GM13977 (cell line): ENCODE results near the gene MAD1L1.

Source experiments
- DNase-seq: peaks from one replicate; pipeline ENCODE4 v3.0.0; 2012; ENCODE audit warnings: low spot score
- in situ Hi-C: fragments of 300-500 bp; cut with MboI; formaldehyde crosslinking; loops from one replicate; pipeline ENCODE4 v1.12.0; 2022; ENCODE audit warnings: low sequenced_read_pairs, low pct_unique_long_range_greater_than_20kb, mixed read lengths, inconsistent platforms; ENCODE audit not compliant: unreplicated experiment
- TF ChIP-seq, protein P1 (sequence below): IDR thresholded peaks from 2 replicates; pipeline ENCODE4 v1.5.1; 2012; ENCODE audit warnings: mild to moderate bottlenecking, control low read depth; ENCODE audit not compliant: insufficient read depth; ENCODE audit errors: extremely low read depth, missing control alignments

Gene MAD1L1

DNA sequence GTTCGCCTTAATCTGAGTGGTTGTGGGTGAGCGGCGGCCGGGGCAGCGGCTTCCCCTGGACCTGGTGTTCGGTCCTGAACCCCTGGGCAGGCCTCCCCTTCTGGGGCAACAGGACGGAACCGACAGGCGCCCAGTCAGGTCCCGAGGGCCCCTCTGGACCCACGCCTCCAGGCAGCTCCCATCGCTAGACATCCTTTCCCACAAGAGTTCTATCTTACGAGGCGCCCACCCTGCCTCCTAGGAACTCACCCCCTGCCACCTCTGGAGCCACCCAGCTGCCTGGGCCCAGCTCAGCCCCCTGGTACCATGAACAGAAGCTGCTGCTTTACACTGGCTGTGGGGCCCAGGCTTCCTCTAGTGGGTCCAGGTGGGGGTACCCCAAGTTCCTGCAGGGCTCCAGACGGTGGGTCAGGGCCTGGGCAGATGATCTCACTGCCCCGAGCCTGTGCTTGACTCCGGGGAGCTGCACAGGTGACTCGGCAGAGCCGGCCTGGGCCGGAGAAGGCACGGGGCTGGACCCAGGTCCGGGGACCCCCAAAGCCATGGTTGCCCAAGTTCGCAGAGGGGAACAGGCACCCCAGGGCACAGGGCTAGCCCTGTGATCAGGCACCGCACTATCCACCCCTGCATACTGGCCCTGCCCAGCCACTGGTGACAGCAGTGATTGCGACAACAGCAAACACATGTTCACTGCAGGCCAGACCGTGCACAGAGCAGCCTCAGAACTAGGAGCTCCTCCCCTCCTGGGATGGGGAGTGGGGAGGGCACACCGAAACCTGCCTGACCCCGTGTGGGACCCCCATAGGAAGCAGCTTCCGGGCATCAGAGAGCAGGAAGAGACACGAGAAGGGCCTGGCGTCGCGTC lies 382.4 kb downstream of the MAD1L1 start:
- DNase-seq = no peak
- in situ Hi-C loops = no loop called here
- TF ChIP-seq, protein P1, sequence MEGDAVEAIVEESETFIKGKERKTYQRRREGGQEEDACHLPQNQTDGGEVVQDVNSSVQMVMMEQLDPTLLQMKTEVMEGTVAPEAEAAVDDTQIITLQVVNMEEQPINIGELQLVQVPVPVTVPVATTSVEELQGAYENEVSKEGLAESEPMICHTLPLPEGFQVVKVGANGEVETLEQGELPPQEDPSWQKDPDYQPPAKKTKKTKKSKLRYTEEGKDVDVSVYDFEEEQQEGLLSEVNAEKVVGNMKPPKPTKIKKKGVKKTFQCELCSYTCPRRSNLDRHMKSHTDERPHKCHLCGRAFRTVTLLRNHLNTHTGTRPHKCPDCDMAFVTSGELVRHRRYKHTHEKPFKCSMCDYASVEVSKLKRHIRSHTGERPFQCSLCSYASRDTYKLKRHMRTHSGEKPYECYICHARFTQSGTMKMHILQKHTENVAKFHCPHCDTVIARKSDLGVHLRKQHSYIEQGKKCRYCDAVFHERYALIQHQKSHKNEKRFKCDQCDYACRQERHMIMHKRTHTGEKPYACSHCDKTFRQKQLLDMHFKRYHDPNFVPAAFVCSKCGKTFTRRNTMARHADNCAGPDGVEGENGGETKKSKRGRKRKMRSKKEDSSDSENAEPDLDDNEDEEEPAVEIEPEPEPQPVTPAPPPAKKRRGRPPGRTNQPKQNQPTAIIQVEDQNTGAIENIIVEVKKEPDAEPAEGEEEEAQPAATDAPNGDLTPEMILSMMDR = no peak

DNA sequence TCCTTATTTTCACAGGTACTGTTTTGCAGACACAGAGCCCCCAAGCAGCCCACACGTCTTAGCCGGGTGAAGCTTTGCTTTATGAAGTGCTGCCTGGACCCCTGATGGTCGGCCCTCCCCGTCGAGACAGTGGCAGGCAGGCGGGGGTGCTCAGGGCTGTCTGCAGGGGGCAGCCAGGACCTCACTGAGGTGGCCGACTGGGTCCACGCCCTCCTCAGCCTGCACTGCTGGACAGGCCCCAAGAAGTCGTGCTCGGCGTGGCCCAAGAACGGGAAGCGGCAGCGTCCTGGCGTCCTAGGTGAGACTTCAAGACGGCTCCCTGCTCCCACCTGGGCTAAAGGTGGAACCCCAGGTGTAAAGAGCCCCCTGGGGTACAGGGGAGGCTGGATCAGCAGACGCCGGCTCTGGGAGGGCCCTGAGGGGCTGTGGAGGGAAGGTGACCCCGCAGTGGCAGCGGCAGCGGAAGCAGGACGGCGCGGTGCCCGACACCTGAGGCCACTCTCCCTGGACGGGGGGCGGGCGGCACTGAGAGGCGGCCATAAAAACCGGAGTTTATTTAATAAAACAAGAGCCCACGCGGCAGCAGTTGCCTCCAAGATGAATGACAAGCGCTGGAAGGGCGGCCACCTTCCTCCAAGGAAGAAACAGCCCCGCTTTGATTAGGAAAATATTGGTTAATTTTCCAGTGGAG lies 383.2 kb downstream of the MAD1L1 start:
- no peak for DNase-seq
- TF ChIP-seq, protein P1 = no peak
- in situ Hi-C loops = no loop called here

DNA sequence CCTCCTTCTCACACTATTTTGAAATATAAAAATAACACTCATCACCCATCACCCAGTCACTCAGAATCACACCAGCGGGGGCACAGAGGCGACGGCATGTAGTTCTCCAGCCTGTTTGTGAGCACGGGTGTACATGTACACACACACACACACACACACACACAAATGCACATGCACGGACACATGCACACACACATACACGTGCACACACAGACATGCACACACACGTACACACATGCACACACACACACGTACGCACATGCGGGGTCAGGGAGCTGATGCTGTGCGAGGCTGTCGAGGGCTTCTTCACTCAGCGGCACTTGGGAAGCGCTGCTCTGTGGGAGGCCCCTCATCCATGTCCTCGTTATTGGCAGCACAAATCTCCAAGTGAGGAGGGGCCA lies 383.8 kb downstream of the MAD1L1 start:
- in situ Hi-C loops = no loop called here
- no peak for DNase-seq
- TF ChIP-seq, protein P1 = no peak

- no peak for DNase-seq
- in situ Hi-C loops = no loop called here
- TF ChIP-seq, protein P1 = no peak
These were observed 384.6 kb downstream of the MAD1L1 start for GRCh38 chr7:1848013-1848640.

- no peak for DNase-seq
- TF ChIP-seq, protein P1 = no peak
- in situ Hi-C loops = no loop called here
These were observed 385.3 kb downstream of the MAD1L1 start for GRCh38 chr7:1847260-1848001.

GRCh38 chr7:1846331-1847065 lies 386.2 kb downstream of the MAD1L1 start:
- DNase-seq = no peak
- in situ Hi-C loops = no loop called here
- TF ChIP-seq, protein P1 = no peak
